T-helper 1 cell treated with Interleukin-12 subunit alpha and Interleukin-12 subunit beta and Interleukin-4 antibody, amounts not matched to agents 30 μg/mL and 1 μg/mL, for 36 hours (primary cell): ENCODE measurements around the gene PEX26.
A peak's percentile ranks its signal among the peaks of the same experiment; 100 is the strongest.
"Not testable (repeated sequence)": the region's sequence is repeated elsewhere in the genome, so short reads cannot be mapped to it uniquely, and the experiment has no call there.

Experiments
- H3K27ac Mint-ChIP-seq: one replicate; pipeline ENCODE4 v1.8.0; 2021; ENCODE audit warnings: mild to moderate bottlenecking, mixed read lengths
- H3K27me3 Mint-ChIP-seq: one replicate; pipeline ENCODE4 v1.8.0; 2021; ENCODE audit warnings: low read depth, mixed read lengths
- H3K36me3 Mint-ChIP-seq: one replicate; pipeline ENCODE4 v1.8.0; 2021; ENCODE audit warnings: low read depth, mixed read lengths
- H3K4me1 Mint-ChIP-seq: one replicate; pipeline ENCODE4 v1.8.0; 2021; ENCODE audit warnings: low read depth, mixed read lengths
- H3K4me3 Mint-ChIP-seq: one replicate; pipeline ENCODE4 v1.8.0; 2021; ENCODE audit warnings: mild to moderate bottlenecking, moderate library complexity, mixed read lengths
- H3K9me3 Mint-ChIP-seq: one replicate; pipeline ENCODE4 v1.8.0; 2021; ENCODE audit warnings: mixed read lengths

PEX26 gene

GRCh38 chr22:18073467-18073866 is 4.3 kb upstream of the PEX26 start:
- Mint-ChIP-seq H3K27ac (no peak overlapping the region), H3K4me1 (peaks cover 10% of the 10 kb centered on the region), H3K4me3 (no peak overlapping the region), H3K27me3 (peaks cover 16% of the 10 kb centered on the region), H3K36me3 (peaks cover 3% of the 10 kb centered on the region), H3K9me3 (no peaks in the 10 kb centered on the region)

GRCh38 chr22:18073927-18074326 is 3.9 kb upstream of the PEX26 start:
- peaks cover 13% of the 10 kb centered on the region for H3K4me1 Mint-ChIP-seq
- H3K4me3 Mint-ChIP-seq, H3K36me3 Mint-ChIP-seq, H3K27ac Mint-ChIP-seq, H3K9me3 Mint-ChIP-seq: not testable (repeated sequence)
- peaks cover 12% of the 10 kb centered on the region for H3K27me3 Mint-ChIP-seq

- Mint-ChIP-seq H3K27me3 (peaks cover 5% of the 10 kb centered on the region), H3K4me3 (no peak overlapping the region), H3K9me3 (no peaks in the 10 kb centered on the region)
These were observed 2.6 kb upstream of the PEX26 start for GRCh38 chr22:18075101-18075719.

GRCh38 chr22:18075720-18076497 is 1.9 kb upstream of the PEX26 start:
- H3K4me1 Mint-ChIP-seq, result peaks cover 19% of the 10 kb centered on the region
- H3K36me3 Mint-ChIP-seq, result peaks cover 14% of the 10 kb centered on the region
- no peak overlapping the region for H3K4me3 Mint-ChIP-seq
- H3K9me3 Mint-ChIP-seq, result no peaks in the 10 kb centered on the region
- peak overlapping the region; percentile 0 for H3K27ac Mint-ChIP-seq
- H3K27me3 Mint-ChIP-seq, result peaks cover 5% of the 10 kb centered on the region

More at GRCh38 chr22:18075101-18075719, 2.6 kb upstream of the PEX26 start:
- peaks cover 8% of the 10 kb centered on the region for H3K36me3 Mint-ChIP-seq
- peaks cover 19% of the 10 kb centered on the region for H3K4me1 Mint-ChIP-seq
- H3K27ac Mint-ChIP-seq, result no peak overlapping the region

GRCh38 chr22:18077087-18077638 is 627 bp upstream of the PEX26 start:
- H3K4me3 Mint-ChIP-seq, result peak overlapping the region; percentile 89
- no peaks in the 10 kb centered on the region for H3K9me3 Mint-ChIP-seq
- H3K27ac Mint-ChIP-seq, result peak overlapping the region; percentile 94
- H3K27me3 Mint-ChIP-seq, result peaks cover under 1% of the 10 kb centered on the region
- H3K4me1 Mint-ChIP-seq, result peaks cover 28% of the 10 kb centered on the region
- peaks cover 25% of the 10 kb centered on the region for H3K36me3 Mint-ChIP-seq

GRCh38 chr22:18078329-18079041 is 695 bp downstream of the PEX26 start:
- H3K4me1 Mint-ChIP-seq, result peaks cover 37% of the 10 kb centered on the region
- peak overlapping the region; percentile 89 for H3K4me3 Mint-ChIP-seq
- no peaks in the 10 kb centered on the region for H3K9me3 Mint-ChIP-seq
- H3K27me3 Mint-ChIP-seq, result no peaks in the 10 kb centered on the region
- peaks cover 38% of the 10 kb centered on the region for H3K36me3 Mint-ChIP-seq
- peak overlapping the region; percentile 94 for H3K27ac Mint-ChIP-seq

GRCh38 chr22:18079706-18080233 is 2.0 kb downstream of the PEX26 start:
- Mint-ChIP-seq H3K27me3 (no peaks in the 10 kb centered on the region), H3K9me3 (no peaks in the 10 kb centered on the region), H3K4me3 (no peak overlapping the region), H3K4me1 (peaks cover 37% of the 10 kb centered on the region), H3K36me3 (peaks cover 44% of the 10 kb centered on the region), H3K27ac (no peak overlapping the region)

GRCh38 chr22:18081416-18081815 is 3.6 kb downstream of the PEX26 start:
- no peak overlapping the region for H3K27ac Mint-ChIP-seq
- peaks cover 38% of the 10 kb centered on the region for H3K4me1 Mint-ChIP-seq
- H3K36me3 Mint-ChIP-seq, result peaks cover 49% of the 10 kb centered on the region
- no peaks in the 10 kb centered on the region for H3K27me3 Mint-ChIP-seq
- H3K9me3 Mint-ChIP-seq, result no peaks in the 10 kb centered on the region
- H3K4me3 Mint-ChIP-seq, result no peak overlapping the region

GRCh38 chr22:18082467-18082866 is 4.7 kb downstream of the PEX26 start:
- H3K4me1 Mint-ChIP-seq, result peaks cover 33% of the 10 kb centered on the region
- peaks cover 52% of the 10 kb centered on the region for H3K36me3 Mint-ChIP-seq
- H3K4me3 Mint-ChIP-seq, result no peak overlapping the region
- no peak overlapping the region for H3K27ac Mint-ChIP-seq
- no peaks in the 10 kb centered on the region for H3K27me3 Mint-ChIP-seq
- no peaks in the 10 kb centered on the region for H3K9me3 Mint-ChIP-seq

- Mint-ChIP-seq H3K4me1 (peaks cover 32% of the 10 kb centered on the region), H3K4me3 (no peak overlapping the region), H3K27me3 (no peaks in the 10 kb centered on the region), H3K27ac (no peak overlapping the region), H3K36me3 (peaks cover 58% of the 10 kb centered on the region), H3K9me3 (no peaks in the 10 kb centered on the region)
These were observed 5.6 kb downstream of the PEX26 start for GRCh38 chr22:18083406-18083805.

GRCh38 chr22:18085188-18085587 is 7.4 kb downstream of the PEX26 start:
- Mint-ChIP-seq H3K27me3 (no peaks in the 10 kb centered on the region), H3K4me3 (no peak overlapping the region), H3K9me3 (no peaks in the 10 kb centered on the region), H3K4me1 (peaks cover 26% of the 10 kb centered on the region), H3K27ac (no peak overlapping the region), H3K36me3 (peaks cover 61% of the 10 kb centered on the region)

- no peaks in the 10 kb centered on the region for H3K9me3 Mint-ChIP-seq
- H3K4me1 Mint-ChIP-seq, result peaks cover 23% of the 10 kb centered on the region
- no peaks in the 10 kb centered on the region for H3K27me3 Mint-ChIP-seq
- H3K4me3 Mint-ChIP-seq, result no peak overlapping the region
- peaks cover 48% of the 10 kb centered on the region for H3K36me3 Mint-ChIP-seq
- no peak overlapping the region for H3K27ac Mint-ChIP-seq
These were observed 9.6 kb downstream of the PEX26 start for GRCh38 chr22:18087350-18087855.

- Mint-ChIP-seq H3K4me3 (no peak overlapping the region), H3K36me3 (peaks cover 37% of the 10 kb centered on the region), H3K27me3 (no peaks in the 10 kb centered on the region), H3K9me3 (no peaks in the 10 kb centered on the region), H3K4me1 (peaks cover 16% of the 10 kb centered on the region), H3K27ac (no peak overlapping the region)
These were observed 11.2 kb downstream of the PEX26 start for GRCh38 chr22:18088825-18089568.

GRCh38 chr22:18090286-18090685 is 12.5 kb downstream of the PEX26 start:
- Mint-ChIP-seq H3K27me3 (no peaks in the 10 kb centered on the region), H3K27ac (no peak overlapping the region), H3K36me3 (peaks cover 37% of the 10 kb centered on the region), H3K4me3 (no peak overlapping the region), H3K9me3 (no peaks in the 10 kb centered on the region), H3K4me1 (peaks cover 16% of the 10 kb centered on the region)
